ENCODE data around the gene CACUL1.
"Not testable (repeated sequence)": the region's sequence is repeated elsewhere in the genome, so short reads cannot be mapped to it uniquely, and the experiment has no call there.

Gene CACUL1

GRCh38 chr10:118672766-118673715, 81.7 kb downstream of the CACUL1 start:
- no peak overlapping the region for H3K4me3 ChIP-seq (ENCODE audit: low read depth, low read length)
- DNase-seq (ENCODE audit: low read depth, low spot score), result no peak
- no peak for TF ChIP-seq CTCF (IDR thresholded peaks at IDR 0.05; ENCODE audit: insufficient read depth, low read length, missing control alignments)
- POLR2A ChIA-PET, result no interaction called here
- CTCF ChIA-PET, result interaction anchor here (1.1 kb wide), 1 partner anchor 20 kb away, joined by 3 read pairs; no protein-coding TSS in a partner anchor

GRCh38 chr10:118672153-118672552, 82.6 kb downstream of the CACUL1 start:
- H3K4me3 ChIP-seq (ENCODE audit: low read depth, low read length), result no peak overlapping the region
- no peak for TF ChIP-seq CTCF (IDR thresholded peaks at IDR 0.05; ENCODE audit: insufficient read depth, low read length, missing control alignments)
- POLR2A ChIA-PET, result no interaction called here
- CTCF ChIA-PET, result interaction anchor here (0.9 kb wide), 1 partner anchor 48 kb away, joined by 3 read pairs; no protein-coding TSS in a partner anchor
- DNase-seq (ENCODE audit: low read depth, low spot score), result no peak

- H3K4me3 ChIP-seq (ENCODE audit: low read depth, low read length); POLR2A ChIA-PET; DNase-seq (ENCODE audit: low read depth, low spot score): not testable (repeated sequence)
- CTCF ChIA-PET, result interaction anchor here (0.9 kb wide), 1 partner anchor 49 kb away, joined by 3 read pairs; no protein-coding TSS in a partner anchor
These were observed 83.5 kb downstream of the CACUL1 start for GRCh38 chr10:118671221-118671620.

- TF ChIP-seq CTCF (IDR thresholded peaks at IDR 0.05; ENCODE audit: insufficient read depth, low read length, missing control alignments), result no peak
- ChIA-PET POLR2A (no interaction called here), CTCF (interaction anchor here (0.7 to 2.5 kb wide), 2 partner anchors 50 to 103 kb away, joined by 3 to 8 read pairs; no protein-coding TSS in a partner anchor)
- H3K4me3 ChIP-seq (ENCODE audit: low read depth, low read length), result no peak overlapping the region
- no peak for DNase-seq (ENCODE audit: low read depth, low spot score)
These were observed 84.2 kb downstream of the CACUL1 start for GRCh38 chr10:118670472-118671124.

GRCh38 chr10:118669835-118670234, 84.9 kb downstream of the CACUL1 start:
- TF ChIP-seq CTCF (IDR thresholded peaks at IDR 0.05; ENCODE audit: insufficient read depth, low read length, missing control alignments), result no peak
- ChIA-PET POLR2A (no interaction called here), CTCF (interaction anchor here (2.2 to 2.5 kb wide), 2 partner anchors 51 to 100 kb away, joined by 5 to 8 read pairs; no protein-coding TSS in a partner anchor)
- H3K4me3 ChIP-seq (ENCODE audit: low read depth, low read length), result no peak overlapping the region
- DNase-seq (ENCODE audit: low read depth, low spot score), result no peak

GRCh38 chr10:118669020-118669791, 85.6 kb downstream of the CACUL1 start:
- POLR2A ChIA-PET, result no interaction called here
- DNase-seq (ENCODE audit: low read depth, low spot score), result peak; percentile 12
- peak overlapping the region; percentile 6; the same call in 1 of the 2 replicates for H3K4me3 ChIP-seq (ENCODE audit: low read depth, low read length)
- CTCF ChIA-PET, result interaction anchor here (0.7 to 2.5 kb wide), 4 partner anchors 52 to 99 kb away, joined by 3 to 8 read pairs (median 4); no protein-coding TSS in a partner anchor
- TF ChIP-seq CTCF (IDR thresholded peaks at IDR 0.05; ENCODE audit: insufficient read depth, low read length, missing control alignments), result no peak

Measured in AG04449 (cell line).